Anterior cingulate cortex (tissue), 58 donors: ENCODE data around the gene HMG20B.

Source experiments
- DNase-seq, 58 donors: peaks; one replicate each; lab custom pipeline; 2025; lab: John Stamatoyannopoulos, UW

Gene HMG20B

DNA sequence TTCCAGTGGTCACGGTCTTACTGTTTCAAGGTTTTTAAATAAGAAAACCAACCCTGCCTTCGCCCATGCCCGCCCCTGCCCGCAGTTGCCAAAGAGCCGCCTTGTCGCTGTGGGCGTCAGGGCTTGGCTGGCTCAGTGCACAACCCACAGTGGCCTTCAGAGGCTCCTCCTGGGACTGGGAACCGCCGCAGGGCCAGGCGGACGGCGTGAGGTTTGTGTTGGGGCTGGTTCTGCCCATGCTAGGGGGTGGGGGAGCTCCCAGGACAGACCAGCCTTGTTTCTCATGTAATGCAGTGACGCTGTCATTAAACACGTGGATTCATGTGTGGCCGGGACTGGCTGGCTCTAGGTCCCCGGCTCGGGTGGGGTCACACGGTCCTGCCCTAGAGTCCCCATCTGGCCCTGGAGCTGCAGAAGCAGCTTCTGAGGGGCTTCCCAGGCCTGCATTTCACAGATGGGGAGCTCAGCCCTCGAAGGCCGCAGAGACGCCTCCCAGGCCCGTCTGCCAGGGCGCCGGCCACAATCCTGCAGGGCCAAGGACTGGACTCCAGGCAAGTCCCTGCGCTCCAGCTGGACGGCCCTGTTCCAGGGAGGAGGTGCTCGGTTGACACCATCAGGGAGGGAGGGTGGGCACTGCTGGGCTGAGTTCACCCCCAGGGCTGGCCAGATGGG, 36.2 kb upstream of the HMG20B start:
- peak in 44 of 58 donors; percentile 10 to 85 (median 58) for DNase-seq

DNA sequence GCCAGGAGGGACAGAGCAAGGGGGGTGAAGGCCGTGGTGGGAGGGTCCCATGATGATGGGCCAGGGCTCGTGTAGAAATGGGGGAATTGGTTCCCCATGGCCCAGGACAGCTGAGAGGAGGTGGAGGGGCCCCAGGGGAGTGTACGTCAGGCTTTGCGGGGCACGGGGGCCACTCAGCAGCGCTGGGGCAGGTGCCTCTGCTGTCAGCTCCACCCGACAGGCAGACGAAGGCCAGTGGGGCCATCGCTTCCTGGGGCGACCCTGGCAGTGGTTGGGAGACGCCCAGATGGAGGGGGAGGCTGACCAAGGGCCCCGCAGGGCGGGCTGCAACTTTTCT, 35.7 kb upstream of the HMG20B start:
- peak in 1 of 58 donors; percentile 52 for DNase-seq

DNA sequence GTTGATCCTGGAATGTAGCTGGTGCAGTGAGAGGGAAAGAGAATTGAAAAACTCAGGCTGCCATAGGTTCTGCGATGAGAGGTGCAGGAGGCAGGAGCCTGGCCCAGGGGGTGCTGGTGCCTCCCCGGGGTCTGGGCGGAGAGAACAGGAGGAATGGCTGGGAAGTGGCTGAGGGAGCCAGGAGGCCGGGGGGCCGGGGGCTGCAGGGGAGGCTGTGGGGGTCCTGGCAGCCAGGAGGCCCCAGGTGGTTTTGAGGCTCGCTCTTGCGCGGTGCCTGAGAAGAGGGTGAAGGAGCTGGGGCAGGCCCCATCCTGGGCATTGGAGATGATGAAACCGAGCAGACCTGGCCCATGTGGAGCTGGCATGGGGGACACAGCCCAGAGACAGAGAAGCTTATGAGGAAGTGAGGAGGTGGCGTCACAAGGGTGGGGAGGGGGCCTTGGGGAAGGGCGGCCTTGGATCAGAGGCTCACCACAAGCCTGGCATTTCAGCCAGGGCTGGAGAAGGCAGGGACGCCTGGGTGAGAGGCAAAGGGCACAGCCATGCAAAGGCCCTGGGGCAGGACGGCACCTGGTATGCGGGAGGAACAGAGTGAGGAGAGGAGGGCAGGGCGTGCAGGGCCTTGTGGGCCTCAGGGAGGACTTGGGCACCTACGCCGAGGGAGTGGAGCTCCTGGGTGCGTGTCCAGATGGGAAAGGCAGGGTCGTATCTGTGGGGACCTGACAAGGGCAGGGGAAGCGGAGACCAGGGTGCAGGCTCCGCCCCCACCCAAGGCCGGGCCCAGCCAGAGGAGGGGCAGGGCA, 35.1 kb upstream of the HMG20B start:
- peak in 1 of 58 donors; percentile 41 for DNase-seq

- DNase-seq, result no peak
Measured at GRCh38 chr19:3538258-3538929, 34.4 kb upstream of the HMG20B start.

GRCh38 chr19:3538965-3539755, 33.6 kb upstream of the HMG20B start, which contains the start of gene TEKTIP1:
Gene TEKTIP1 (plus strand): TSS chr19:3539174. CDS start chr19:3539178, 4 bp downstream.
- DNase-seq, result peak in 15 of 58 donors; percentile 11 to 51 (median 26)

- DNase-seq, result no peak
Measured at GRCh38 chr19:3539756-3540118, 33.0 kb upstream of the HMG20B start.

DNA sequence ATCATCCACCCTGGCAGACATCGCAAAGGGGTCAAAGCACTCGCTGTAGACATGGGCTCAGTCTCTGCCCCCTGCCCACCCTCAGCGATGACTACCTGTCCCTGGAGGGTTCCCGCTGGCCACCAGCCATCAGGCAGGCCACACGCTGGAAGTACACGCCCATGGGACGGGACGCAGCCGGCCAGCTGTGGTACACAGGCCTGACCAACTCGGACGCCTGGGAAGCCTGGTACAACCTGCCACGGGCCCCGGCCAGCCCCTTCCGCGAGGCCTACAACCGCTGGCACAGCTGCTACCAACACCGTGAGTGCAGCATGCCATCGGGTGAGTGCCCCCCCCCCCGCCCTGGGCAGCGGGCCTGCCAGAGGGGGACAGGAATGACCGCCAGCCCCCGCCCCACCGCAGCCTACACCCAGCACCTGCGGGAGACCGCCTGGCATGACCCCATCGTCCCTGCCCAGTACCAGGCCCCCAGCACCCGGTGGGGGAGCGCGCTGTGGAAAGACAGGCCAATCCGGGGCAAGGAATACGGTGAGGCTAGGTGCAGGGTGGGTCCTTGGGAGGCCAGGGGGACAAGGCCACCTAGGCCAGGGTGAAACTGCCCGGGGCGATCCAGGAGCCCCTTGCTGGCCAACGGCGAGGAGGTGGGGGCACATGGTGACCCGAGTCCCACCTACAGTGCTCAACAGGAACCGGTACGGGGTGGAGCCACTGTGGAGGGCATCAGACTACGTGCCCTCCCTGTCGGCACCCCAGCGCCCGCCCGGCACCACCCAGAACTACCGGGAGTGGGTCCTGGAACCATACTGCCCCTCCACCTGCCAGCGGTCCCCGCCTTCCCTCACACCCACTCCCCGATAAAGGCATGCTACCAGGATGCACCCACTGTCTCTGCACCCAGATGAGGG, 29.3 kb upstream of the HMG20B start:
- DNase-seq, result peak in 38 of 58 donors; percentile 11 to 91 (median 53)

GRCh38 chr19:3544058-3544376, 28.7 kb upstream of the HMG20B start:
- DNase-seq, result peak in 4 of 58 donors; percentile 13 to 51 (median 37)

DNA sequence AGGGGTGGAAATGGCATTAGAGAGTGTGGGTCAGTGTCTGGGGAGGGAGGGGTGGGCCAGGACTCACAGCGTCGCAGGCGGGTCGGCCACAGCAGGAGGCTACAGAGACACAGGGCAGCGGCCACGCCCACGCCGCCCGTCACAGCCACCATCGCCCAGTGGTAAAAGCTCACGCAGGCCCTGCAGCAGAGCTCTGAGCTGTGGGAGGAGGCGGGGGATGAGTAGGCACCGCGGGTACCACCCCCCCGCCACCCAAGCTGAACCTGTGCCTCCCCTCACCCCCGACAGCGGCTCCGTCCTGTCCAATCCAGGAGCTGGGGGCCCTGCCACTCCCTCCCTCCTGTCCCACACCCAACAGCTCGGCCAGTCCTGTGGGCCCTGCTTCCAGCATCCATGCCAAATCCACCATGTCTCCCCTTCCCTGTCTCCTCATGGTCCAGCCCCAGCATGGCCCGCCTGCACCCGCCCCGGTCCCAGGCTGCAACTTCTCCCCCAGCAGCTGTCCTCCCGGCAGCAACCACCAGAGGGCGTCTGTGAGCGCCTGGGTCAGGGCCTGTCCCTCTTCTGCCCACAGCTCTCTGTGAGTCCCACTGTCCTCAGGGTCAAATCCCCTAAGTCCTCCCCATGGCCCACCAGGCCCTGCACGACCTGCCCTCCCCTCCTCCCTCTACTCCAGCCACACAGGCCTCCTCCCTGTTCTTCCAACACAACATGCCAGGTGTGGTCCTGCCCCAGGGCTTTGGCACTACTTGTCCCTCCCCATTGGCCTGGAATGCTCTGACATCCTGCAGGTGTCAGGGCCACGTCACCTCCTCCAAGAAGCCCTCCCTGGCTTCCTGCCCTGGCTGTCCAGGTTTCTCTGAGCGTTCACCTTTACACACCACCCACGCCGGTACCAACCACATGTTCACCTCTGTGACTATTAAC, 27.7 kb upstream of the HMG20B start:
- peak in 55 of 58 donors; percentile 30 to 95 (median 77) for DNase-seq

GRCh38 chr19:3545669-3546034, 27.1 kb upstream of the HMG20B start:
- no peak for DNase-seq

DNA sequence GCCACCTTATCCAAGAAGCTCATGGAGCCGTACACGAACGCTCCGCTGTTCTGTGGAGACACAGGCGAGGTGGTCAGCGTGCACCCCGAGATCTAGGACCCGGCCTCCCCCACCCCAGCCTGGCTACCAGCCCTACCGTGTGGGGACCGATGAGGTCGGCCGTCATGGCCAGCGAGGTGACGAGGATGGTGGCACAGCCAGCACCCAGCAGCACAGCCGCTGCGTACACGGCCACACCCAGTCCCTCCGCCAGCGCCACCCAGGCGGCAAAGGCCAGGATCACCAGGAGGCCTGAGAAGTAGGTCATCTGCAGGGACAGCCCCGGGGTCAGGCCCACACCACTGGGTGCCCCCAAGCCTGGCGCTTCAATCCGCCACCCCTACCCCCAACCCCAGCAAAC, 26.6 kb upstream of the HMG20B start:
- no peak for DNase-seq

GRCh38 chr19:3547301-3547731, 25.4 kb upstream of the HMG20B start:
- DNase-seq, result peak in 2 of 58 donors; percentile 17 to 43

DNA sequence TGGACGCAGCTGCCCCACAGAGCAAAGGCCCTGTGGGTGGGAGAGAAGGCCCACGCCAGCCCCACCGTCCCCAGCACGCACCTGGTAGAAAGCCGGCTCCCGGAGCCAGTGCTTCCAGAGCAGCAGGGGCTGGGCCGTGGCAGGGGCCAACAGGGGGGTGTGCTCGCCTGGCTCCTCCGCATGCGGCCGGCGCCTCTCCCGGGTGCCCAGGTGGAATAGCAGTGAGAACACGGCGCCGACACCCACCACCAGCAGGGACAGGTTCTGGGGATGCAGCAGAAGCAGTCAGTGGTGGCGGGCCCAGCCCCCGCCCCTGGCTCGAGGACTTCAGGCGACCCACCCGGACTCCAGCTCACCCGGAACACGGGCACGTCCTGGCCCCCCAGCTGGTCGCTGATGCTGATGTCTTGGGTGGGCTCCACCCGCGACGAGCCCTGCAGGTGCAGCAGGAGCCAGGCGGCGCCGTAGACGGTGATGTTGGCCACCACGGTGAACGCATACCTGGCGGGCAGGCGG, 24.9 kb upstream of the HMG20B start:
- DNase-seq, result no peak

DNA sequence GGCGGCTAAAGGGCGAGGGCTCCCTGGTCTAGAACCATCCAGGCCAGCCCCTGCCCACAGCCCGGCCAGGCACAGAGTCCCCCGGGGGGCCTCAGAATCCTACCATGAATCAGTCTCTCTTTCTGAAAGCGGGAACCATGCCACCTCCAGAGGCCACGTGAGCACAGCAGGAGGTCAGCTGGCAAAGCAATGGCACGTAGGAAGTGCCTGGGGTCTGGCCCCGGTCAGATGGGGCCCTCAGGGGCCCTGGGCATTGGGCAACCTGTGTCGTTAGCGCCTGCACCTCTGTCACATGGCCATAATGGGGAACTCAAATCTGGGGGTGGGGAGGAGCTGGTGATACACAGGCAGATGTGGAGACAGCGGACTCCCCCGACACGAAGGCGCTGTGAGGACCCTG, 24.1 kb upstream of the HMG20B start:
- peak in 27 of 58 donors; percentile 8 to 83 (median 37) for DNase-seq

- no peak for DNase-seq
Measured at GRCh38 chr19:3549816-3550215, 22.9 kb upstream of the HMG20B start.

DNA sequence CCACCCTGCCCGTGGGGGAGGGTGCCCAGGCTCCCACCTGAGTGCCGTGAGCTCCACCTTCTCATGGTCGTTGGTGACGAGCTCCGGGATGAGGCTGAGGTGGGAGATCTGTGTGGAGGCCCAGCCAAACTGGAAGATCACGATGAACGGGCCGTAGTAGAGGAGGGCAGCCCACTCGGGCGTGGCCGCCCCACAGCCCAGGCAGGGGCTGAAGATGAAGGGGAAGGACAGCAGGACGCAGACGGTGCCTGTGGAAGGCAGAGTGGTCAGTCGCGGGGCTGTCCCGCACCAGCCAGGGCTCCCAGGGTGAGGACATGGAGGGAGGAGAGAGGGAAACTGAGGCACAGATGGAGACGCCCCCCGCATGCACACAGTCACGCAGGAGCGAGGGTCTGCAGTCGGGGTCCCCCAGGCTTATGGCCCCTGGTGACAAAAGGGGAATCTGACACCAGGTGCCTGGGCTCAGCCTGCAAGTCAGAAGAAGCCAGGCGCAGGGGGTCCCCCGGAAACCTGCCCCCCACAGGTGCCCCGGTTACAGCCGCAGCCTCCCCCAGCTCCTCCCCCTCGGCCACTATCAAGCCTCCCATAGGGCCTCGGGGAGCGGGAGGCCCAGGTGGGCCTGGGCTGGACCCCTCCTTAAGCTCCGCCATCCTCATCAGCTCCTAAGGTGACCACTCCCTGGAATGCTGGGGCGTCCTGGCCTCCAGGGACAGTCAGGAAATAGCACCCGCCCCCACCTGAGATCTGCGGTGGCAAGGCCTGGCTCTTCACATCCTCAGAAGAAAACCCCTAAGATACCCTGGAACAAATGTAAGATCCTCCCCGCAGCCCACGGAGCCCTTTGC, 21.6 kb upstream of the HMG20B start:
- no peak for DNase-seq

- DNase-seq, result no peak
Measured at GRCh38 chr19:3551792-3552095, 21.0 kb upstream of the HMG20B start.
